ENCODE results near the gene BMP6. TPM values are rescaled to one million over a fixed set of nuclear protein-coding genes. Genes with fewer than 3 reads are reported as not detected.

The BMP6 gene
- total and polyA plus RNA-seq, 2 donors (not counting 3 experiments of a cell fraction or from before 2014, with no cell fraction given): 221 to 276 TPM

DNA sequence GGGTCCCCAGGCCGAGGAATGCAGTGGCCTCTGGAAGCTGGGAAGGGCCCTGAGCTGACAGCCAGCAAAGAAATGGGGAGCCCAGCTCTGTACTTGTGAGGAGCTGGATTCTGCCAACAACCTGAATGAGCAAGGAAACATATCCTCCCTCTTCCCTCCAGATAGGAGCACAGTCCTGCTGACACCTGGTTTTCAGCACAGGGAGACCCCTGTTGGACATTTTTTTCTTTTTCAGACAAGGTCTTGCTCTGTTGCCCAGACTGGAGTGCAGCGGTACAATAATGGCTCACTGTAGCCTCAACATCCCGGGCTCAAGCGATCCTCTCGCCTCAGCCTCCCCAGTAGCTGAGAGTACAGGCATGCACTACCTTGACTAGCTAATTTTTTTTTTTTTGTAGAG, 21.5 kb downstream of the BMP6 start:
- CTCF ChIA-PET: interaction anchor here (1.1 to 2.8 kb wide), 2 partner anchors 10 to 24 kb away, joined by 3 to 12 read pairs; no protein-coding TSS in a partner anchor
- Histone ChIP-seq H3K9me1 (replicated peaks; ENCODE audit: control insufficient read depth, extremely low read depth, insufficient read depth, low read length) (no peaks in the 10 kb centered on the region), H3K79me2 (ENCODE audit: control insufficient read depth, insufficient read depth, low read length) (peaks cover 100% of the 10 kb centered on the region), H3K27ac (ENCODE audit: insufficient read depth, low read depth, low read length) (no peak overlapping the region), H3K4me2 (ENCODE audit: insufficient read depth, low read length) (no peak overlapping the region), H3K27me3 (ENCODE audit: control insufficient read depth in 2 of 2, insufficient read depth in 2 of 2, low read length in 2 of 2) (no peaks in the 10 kb centered on the region), H4K20me1 (replicated peaks; ENCODE audit: control insufficient read depth, extremely low read depth, insufficient read depth, low read length) (peaks cover 37% of the 10 kb centered on the region), H3K4me3 (replicated peaks in 1 of 3; ENCODE audit: insufficient read depth in 1 of 3, low read depth in 1 of 3, low read length in 3 of 3) (no peak overlapping the region), H3K4me1 (ENCODE audit: control insufficient read depth, extremely low read depth, insufficient read depth, low read length) (peaks cover 40% of the 10 kb centered on the region), H3K9me3 (replicated peaks; ENCODE audit: control insufficient read depth, insufficient read depth, low read length) (no peaks in the 10 kb centered on the region), H2AFZ (ENCODE audit: low read depth, low read length) (no peak overlapping the region), H3K9ac (replicated peaks; ENCODE audit: extremely low read depth, insufficient read depth, low read length) (no peak overlapping the region), H3K36me3 (ENCODE audit: control insufficient read depth in 2 of 2, extremely low read depth in 1 of 2, insufficient read depth in 2 of 2, low read length in 2 of 2) (peaks cover 30 to 59% of the 10 kb centered on the region in 2 experiments)
- BruUV-seq (replicated peaks): no TSS peak
- POLR2A ChIA-PET: no interaction called here
- intact Hi-C loops (cut with micrococcal nuclease) (no loop called here), dilution Hi-C loops (cut with MboI; ENCODE audit: extremely low pct_ligation_motif_present, low sequenced_read_pairs) (no loop called here)
- DNase-seq (ENCODE audit: low read depth, low spot score): no peak
- peak; percentile 24 for FAIRE-seq
- TF ChIP-seq FOS (IDR thresholded peaks at IDR 0.05; ENCODE audit: borderline replicate concordance, insufficient read depth, low read length) (no peak), JUN (IDR thresholded peaks at IDR 0.05; ENCODE audit: borderline replicate concordance, insufficient read depth, insufficient read length, low read depth) (no peak), POLR2A (IDR thresholded peaks at IDR 0.05; ENCODE audit: low read depth, low read length) (no peak), GATA2 (IDR thresholded peaks at IDR 0.05; ENCODE audit: insufficient read depth, insufficient read length, low read depth, low read length) (no peak)

DNA sequence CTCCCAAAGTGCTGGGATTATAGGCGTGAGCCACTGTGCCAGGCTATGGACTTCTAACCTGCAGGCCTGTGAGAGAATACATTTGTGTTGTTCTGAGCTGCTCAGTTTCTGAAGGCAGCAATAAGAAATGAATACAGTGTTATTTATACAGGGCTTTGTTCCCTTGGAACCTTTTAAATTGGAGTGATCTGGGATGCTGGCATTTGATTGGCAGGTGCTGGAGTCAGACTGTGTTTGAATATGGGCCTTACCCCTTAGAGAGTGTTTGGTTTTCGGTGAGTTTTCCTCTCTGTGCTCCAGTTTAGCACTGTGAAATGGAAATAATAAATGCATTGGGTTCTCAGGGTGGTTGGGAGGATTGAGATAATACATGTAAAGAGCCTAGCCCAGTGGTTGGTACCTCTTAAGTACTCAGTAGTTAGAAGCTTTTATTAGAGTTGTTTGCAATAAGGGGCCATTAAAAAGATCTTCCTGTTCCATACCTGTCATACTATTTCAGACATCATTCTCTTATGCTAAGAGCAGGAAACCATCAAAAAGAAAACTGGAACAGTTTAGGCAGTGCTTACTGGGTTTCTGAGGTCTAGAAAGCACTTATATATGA, 22.1 kb downstream of the BMP6 start:
- Histone ChIP-seq H3K4me3 (replicated peaks in 1 of 3; ENCODE audit: insufficient read depth in 1 of 3, low read depth in 1 of 3, low read length in 3 of 3) (no peak overlapping the region), H2AFZ (ENCODE audit: low read depth, low read length) (no peak overlapping the region), H3K4me2 (ENCODE audit: insufficient read depth, low read length) (no peak overlapping the region), H3K36me3 (ENCODE audit: control insufficient read depth in 2 of 2, extremely low read depth in 1 of 2, insufficient read depth in 2 of 2, low read length in 2 of 2) (peaks cover 30 to 63% of the 10 kb centered on the region in 2 experiments), H3K27me3 (ENCODE audit: control insufficient read depth in 2 of 2, insufficient read depth in 2 of 2, low read length in 2 of 2) (no peaks in the 10 kb centered on the region), H3K9me3 (replicated peaks; ENCODE audit: control insufficient read depth, insufficient read depth, low read length) (no peaks in the 10 kb centered on the region), H3K27ac (ENCODE audit: insufficient read depth, low read depth, low read length) (no peak overlapping the region), H3K4me1 (ENCODE audit: control insufficient read depth, extremely low read depth, insufficient read depth, low read length) (peaks cover 35% of the 10 kb centered on the region), H3K9me1 (replicated peaks; ENCODE audit: control insufficient read depth, extremely low read depth, insufficient read depth, low read length) (no peaks in the 10 kb centered on the region), H3K79me2 (ENCODE audit: control insufficient read depth, insufficient read depth, low read length) (peaks cover 100% of the 10 kb centered on the region), H4K20me1 (replicated peaks; ENCODE audit: control insufficient read depth, extremely low read depth, insufficient read depth, low read length) (peaks cover 41% of the 10 kb centered on the region), H3K9ac (replicated peaks; ENCODE audit: extremely low read depth, insufficient read depth, low read length) (no peak overlapping the region)
- DNase-seq (ENCODE audit: low read depth, low spot score) (no peak), FAIRE-seq (no peak)
- no peak for TF ChIP-seq POLR2A (IDR thresholded peaks at IDR 0.05; ENCODE audit: low read depth, low read length)
- TF ChIP-seq, protein P1, sequence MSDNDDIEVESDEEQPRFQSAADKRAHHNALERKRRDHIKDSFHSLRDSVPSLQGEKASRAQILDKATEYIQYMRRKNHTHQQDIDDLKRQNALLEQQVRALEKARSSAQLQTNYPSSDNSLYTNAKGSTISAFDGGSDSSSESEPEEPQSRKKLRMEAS (IDR thresholded peaks at IDR 0.05; ENCODE audit: insufficient read depth, insufficient read length): no peak
- ChIA-PET CTCF (interaction anchor here (1.1 to 2.8 kb wide), 3 partner anchors 10 to 25 kb away, joined by 4 to 12 read pairs (median 4); partner anchors contain the start of gene BMP6), POLR2A (no interaction called here)
- intact Hi-C loops (cut with micrococcal nuclease): no loop called here
- dilution Hi-C loops (cut with MboI; ENCODE audit: extremely low pct_ligation_motif_present, low sequenced_read_pairs): no loop called here
- no TSS peak for BruUV-seq (replicated peaks)

All from endothelial cell of umbilical vein (primary cell).